GM19035 (cell line): Measurements from ENCODE around the gene WDR91.
A peak's percentile ranks its signal among the peaks of the same experiment; 100 is the strongest.

ENCODE experiments used
- ATAC-seq: cut with Tn5 transposase; IDR thresholded peaks from one replicate; pipeline ENCODE4 v1.9.1; 2021; ENCODE audit not compliant: unreplicated experiment

WDR91 gene

DNA sequence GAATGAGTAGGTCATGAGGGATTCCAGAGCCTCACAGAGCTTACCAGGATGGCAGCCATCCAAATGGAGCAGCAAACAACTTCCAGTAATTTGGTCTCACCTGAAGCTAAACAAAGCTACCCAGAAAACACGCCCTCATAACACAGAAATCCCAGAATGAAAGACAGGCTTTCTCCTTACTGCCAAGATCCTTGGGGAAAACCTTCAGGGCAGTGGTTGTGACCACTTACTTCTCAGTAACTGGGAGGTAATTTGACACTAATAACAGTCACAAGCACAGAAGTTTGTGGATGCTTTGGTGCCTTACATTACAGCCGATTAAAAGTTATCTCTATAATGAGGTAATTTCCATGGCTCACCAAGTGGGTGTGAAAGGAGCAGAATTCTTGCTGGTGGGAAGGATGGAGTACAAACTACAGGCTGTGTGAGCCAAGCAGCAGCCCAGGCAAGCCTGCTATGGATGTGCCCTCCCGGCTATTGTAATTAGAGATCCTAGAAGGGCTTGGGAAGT lies 10.4 kb downstream of the WDR91 start:
- no peak for ATAC-seq

DNA sequence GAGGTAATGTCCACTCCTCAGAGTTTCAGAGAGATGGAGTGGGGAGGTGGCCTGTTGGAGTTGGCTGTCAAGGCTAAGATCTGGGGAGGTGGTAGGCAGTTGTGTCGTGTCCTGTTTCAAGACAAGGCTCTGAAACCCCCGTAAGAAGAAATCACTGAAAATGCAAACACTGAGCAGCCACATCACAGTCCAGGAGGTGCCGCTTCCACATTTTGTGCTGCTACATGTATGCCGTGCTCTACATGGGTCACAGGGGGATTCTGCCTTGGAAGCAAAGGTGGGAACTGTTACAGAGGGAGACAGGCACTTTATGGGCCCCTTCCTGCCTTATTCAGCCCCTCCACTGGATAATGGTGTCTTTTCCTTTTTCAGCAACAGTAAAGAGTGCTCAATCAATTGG lies 11.9 kb downstream of the WDR91 start:
- ATAC-seq, result no peak

DNA sequence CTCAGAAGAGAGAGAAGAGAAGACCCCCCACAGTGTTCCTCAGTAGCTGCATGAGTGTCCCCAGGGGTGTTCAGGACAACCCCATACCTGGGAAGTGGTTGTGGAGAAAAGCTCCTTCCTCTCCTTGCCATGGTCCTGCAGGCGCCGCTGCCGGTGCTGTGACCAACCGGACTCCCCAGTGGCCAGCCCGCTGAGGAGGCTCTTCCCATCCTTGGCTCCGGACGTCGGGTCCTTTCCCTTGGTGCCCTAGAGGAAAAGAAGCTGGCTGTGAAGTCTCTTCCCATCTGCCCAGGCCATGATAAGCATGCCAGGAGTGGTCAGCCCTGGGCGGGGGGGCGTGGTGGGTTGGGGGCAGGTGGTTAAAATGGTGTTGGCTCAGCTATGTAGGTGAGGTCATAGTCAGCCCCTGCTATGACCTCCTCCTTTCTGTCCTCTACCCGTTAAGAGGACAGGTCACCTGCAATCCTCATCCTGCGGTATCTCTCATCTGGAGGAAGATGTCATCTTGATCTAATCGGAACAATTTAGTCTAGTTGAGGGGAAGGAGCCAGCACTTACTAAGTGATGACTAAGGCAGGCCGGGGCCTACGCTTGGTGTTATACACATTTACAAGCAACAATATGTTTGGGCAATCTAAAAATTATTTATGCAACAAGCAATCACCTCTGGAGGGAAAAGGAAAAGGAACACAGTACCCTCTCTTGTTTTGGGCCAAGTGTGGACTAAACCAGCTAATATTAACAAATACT lies 13.2 kb downstream of the WDR91 start:
- ATAC-seq, result no peak

DNA sequence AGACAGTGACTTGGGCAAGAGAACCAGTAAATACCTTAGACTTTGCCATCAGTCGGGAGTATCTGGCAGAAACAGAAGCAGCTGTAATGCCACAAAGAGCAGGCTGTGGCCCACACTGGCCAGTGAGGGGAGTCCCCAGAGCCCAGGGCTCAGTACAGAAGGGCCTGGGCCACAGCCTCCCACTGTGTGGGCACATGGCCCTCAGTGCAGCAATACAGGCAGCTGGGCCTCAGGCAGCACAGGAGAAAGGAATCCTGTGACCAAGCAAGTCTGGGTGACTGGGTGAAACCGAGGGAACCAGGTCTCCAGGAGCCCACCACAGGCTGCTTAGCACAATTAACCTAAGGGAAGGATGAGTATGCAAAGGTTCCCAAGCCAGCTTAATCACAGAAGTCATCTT lies 14.0 kb downstream of the WDR91 start:
- no peak for ATAC-seq

- no peak for ATAC-seq
These were observed 15.2 kb downstream of the WDR91 start for GRCh38 chr7:135195968-135196629.

DNA sequence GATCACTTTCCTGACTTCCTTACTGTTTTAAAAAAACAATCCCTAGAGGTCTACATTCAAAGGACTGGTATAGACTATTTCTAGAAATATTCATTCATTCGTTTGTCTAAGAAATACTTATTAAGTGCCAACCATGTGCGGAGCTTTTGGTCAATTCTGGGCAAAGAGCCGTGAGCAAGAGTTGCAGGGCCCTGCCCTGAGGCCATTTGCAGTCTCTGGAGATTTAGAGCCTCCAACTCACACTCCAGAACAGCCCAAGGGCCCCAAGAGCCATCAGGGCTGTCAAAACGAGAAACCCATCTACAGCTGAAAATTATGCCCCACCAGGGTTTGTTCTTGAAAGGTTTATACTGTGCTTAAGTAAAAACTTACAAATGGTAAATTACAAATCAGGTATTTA lies 16.2 kb downstream of the WDR91 start:
- no peak for ATAC-seq

DNA sequence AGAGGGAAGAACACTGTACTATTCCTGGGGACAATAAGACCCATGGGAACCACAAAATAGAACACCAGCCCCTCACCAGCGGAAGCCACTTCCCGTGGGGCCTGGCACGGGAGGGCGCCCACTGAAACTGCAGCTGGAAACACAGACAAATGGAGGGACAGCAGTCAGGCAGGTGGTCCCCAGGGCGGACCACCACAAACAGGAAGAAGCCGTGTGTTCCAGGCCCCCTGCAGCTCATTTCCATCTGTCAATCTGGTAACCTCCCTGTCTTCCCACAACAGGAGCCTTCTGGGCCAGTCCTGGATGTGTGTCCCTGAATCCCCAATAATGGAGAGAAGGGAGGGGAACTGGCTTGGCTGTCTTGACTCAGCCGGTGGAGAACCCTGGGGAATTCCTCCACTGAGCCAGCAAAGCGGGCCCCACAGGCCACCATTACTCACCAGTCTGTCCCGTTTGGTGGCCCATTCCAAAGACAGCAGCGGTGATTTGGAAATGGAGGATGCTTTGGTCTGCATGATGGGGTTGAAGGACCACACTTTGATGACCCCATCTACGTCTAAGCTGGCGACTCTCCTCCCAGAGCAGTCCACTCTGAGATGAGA lies 16.7 kb downstream of the WDR91 start:
- ATAC-seq, result no peak

GRCh38 chr7:135193615-135194081 lies 17.7 kb downstream of the WDR91 start:
- ATAC-seq, result no peak

- no peak for ATAC-seq
These were observed 18.3 kb downstream of the WDR91 start for GRCh38 chr7:135192914-135193536.

DNA sequence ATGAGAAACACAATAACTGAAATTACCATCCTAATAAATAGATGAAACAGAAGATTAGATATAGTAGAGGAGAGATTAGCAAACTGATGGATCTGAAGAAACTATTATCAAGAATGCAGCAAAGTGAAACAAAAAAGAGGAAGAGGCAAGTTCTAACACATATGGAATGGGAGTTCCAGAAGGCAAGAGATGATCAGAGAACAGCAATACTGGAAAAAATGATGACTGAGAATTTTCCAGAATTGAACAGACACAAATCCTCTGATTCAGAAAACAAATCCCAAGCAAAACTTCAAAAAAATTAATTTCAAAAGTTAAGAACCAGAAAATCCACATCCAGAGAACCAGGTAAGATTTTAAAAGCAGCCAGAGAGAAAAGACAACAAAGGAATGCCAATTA lies 20.6 kb downstream of the WDR91 start:
- ATAC-seq, result no peak

GRCh38 chr7:135189961-135190360 lies 21.4 kb downstream of the WDR91 start:
- no peak for ATAC-seq

- no peak for ATAC-seq
These were observed 22.1 kb downstream of the WDR91 start for GRCh38 chr7:135189221-135189662.

DNA sequence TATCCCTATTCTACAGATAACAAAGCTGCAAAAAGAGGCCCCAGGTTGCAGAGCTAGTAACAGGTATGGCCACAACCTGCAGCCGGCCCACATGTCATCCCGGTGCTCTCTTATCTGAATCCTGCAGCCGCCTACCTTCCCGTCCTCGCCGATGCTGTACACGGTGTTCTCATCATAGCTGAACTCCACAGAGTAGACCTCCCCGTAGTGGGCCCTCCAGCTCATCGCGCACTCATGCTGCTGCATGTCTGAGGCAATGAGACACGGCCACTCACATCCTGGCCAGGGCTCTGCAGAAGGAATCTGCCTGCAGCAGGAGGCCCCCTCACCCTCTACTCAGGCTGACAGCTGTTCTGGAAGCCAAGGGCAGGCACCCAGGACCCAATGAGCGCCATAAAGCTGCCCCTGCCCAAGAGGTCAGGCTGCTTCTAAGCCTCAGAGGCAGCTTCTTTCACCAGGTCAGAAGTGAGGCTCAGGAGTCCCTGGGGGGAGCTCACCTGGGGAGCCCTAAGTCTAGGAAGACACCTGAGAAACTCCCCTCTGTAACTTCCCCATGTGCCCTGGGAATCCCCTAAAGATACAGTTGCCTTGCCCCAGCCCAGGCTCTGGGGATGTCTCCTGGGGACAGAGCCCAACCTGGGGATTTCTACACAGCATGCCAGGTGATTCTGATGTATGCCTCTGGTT lies 22.9 kb downstream of the WDR91 start:
- peak; percentile 53 for ATAC-seq

DNA sequence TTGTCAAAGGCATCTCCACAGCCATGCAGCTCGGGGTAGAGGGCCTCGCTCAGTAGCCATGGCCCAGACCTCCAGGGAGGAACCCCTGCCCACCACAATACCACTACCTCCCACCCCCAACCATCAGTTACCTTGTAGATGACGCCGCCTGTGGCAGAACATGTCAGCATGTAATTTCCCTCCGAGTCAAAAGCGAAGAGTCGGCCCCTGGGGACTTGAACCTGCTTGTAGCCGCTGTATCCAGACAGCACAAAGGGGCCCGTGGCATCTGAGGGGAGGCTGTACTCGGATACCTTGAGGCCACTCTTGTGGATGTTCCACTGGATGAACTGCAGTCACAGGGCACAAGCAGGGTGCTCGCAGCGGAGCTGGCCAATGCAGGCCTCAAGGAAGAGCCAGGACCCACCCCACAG lies 24.5 kb downstream of the WDR91 start:
- peak; percentile 58 for ATAC-seq

DNA sequence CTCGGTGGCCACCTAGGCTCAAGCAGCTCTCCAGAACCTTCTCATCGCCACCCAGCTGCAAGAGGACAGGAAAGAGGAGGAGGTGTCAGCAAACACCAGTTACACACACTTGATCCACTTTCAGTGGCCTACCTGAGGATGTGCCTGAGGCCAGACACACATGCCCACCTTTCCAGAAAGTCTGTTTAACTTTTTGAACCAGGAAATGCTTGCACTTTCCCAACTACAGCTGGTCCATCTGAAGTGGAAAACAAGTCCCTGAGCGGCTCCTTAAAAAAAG lies 25.1 kb downstream of the WDR91 start:
- peak; percentile 14 for ATAC-seq

DNA sequence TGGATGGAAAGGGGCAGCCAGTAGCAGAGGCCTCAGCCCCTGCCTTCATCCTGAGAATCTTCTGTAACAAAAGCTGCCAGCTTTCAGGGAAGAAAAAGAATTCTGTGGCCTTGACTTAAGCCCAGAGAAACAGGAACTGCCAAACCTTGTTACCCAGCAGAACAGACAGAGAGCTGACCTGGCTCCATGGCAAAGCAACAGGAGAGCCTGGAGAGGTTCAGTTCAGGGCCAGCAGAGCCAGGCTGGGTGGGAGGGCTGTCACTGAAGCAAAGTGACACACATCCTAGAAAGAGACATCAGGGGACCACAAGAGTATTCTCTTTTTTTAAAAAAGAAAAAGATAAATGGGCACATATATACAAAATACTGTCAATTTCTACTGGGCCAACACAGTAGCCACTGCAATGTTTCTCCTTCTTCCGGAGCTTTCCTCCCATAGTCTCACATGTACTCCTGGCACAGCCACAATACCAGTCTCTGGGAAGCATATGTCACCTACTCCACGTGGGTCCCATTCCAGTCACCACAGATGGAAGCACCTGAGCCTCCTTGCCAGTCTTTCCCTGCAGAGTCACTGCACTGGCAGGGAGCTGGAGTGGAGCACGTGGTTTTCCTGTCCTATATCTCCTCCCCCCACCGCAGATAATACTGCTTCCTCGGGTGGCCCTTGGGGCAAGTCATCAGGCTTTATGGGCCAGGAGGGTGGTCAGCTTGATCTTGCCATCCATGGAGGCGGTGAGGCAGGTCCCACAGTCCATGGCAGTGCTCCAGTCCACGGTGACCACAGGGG lies 25.7 kb downstream of the WDR91 start:
- no peak for ATAC-seq

- ATAC-seq, result no peak
These were observed 27.0 kb downstream of the WDR91 start for GRCh38 chr7:135184254-135184841.

DNA sequence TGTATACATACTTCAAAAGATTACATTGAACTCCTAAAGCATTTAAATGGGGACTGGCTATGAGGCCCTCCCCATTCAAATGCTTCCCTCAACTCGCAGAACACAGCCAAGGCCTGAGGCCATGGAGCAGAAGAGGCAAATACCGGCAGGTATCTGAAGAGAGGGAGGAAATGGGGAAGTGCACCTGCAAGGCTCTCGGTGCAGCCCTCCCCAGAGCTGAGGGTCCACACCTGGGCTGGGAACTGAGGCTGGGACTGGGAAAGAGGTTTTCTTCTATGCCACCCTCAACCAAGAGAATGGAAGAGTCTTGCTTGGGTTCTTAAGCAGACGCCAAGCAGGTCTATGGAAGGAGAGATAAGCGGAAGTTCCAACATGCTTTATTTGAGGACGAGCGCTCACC lies 27.8 kb downstream of the WDR91 start:
- ATAC-seq, result no peak

DNA sequence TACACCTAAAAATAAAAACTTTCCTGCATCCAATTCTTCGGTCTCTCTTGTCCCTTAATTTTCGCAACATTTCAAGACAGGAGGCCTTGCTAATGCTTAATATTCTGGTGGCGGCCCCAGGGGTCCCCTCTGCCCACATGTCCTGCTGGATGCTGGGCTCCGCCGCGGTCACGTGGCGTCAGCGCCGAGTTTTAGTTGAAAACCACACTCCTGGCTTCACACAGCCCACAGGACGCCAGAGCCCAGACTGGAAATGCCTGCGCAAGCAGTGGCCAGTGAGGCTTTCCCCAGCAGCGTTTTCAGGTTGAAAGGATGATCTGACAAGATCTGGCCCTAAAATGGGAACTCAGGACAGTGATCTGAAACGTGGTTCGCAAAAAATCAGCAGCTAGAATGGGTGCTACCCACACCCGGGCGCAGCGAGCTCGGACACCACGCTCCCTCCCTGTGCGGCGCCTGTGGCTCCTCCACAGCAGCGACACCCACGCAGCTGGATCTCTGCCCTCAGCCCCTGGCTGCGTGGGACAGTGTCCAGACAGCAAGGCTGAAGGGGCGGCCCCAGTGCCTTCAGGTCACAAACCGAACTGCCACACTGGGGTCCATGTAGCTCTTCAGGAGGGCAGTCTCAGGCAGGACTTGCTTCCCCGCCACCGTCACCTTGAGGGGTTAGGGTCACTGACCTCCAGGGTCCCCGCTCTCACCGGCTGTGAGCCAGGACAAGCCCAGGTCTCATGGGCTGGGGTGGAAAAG lies 29.2 kb downstream of the WDR91 start:
- no peak for ATAC-seq
